Heart left ventricle (tissue), 13 donors: ENCODE results near the gene DAPK3.
"Not testable (repeated sequence)": the region's sequence is repeated elsewhere in the genome, so short reads cannot be mapped to it uniquely, and the experiment has no call there.

Experiments
- CTCF ChIP-seq, 12 donors: fragments of 200-600 bp; sonication (generic) in 4 of 12; IDR thresholded peaks; one replicate each; pipeline versions ENCODE4 v1.5.0 to v1.8.0; 2018 to 2022; ENCODE audit warnings: antibody characterized with exemption in 12 of 12, mild to moderate bottlenecking in 5 of 12
- POLR2A ChIP-seq, 2 donors: fragments of 450-650 bp; IDR thresholded peaks; one replicate each; pipeline ENCODE4 v1.6.1; 2017; ENCODE audit warnings: antibody characterized with exemption in 2 of 2, mild to moderate bottlenecking in 2 of 2, moderate library complexity in 2 of 2
- donor health status: ischemic (EF 13 %, LVEDD 7.1; RV severe dilation, severe dysfunction).
- donor health status: DM: no; HTN: yes; CAD: no.
- donor health status: DM: no; HTN: no; CAD: no.
- donor health status: ischemic (EF 25% LVEDD 6.9; RV normal size, moderate dysfunction).
- donor health status: ischemic (EF 25% LVEDD 5.7; RV mildly dilated, moderate dysfunction).
- donor health status: ischemic (EF 35%, LVEDD 5.7; RV mildly dilated, moderate dysfunction).
- donor health status: nonischemic (EF 11% LVEDD 7.7; RV severe dilation, severe dysfunction).
- donor health status: DM: yes; HTN: yes; CAD: no.
- donor health status: PGD.
- donor health status: ischemic (EF 29% LVEDD 5.4; RV normal size, mild dysfunction).
- donor health status: nonischemic (EF 23%, LVEDD 6.1; RV moderate dilation, normal function).

GRCh38 chr19:3955276-3955675 is 15.6 kb downstream of the DAPK3 start:
- not testable (repeated sequence) for TF ChIP-seq POLR2A, CTCF (IDR thresholded peaks at IDR 0.05)
